WTC11 (cell line): ENCODE data around the gene IL1RAPL1. TPM values are rescaled to one million over a fixed set of nuclear protein-coding genes. Genes with fewer than 3 reads are reported as not detected.

Source experiments
- ATAC-seq: fragments of 200-7000 bp; cut with Tn5 transposase; 2 replicates; pipeline ENCODE4 v1.10.0; 2021; ENCODE audit warnings: mild to moderate bottlenecking, moderate library complexity
- CTCF ChIA-PET: fragments of 300-600 bp; sonication (Branson Sonifier 250); formaldehyde crosslinking; loops from one replicate; lab custom pipeline; 2021; ENCODE audit warnings: antibody characterized with exemption; lab: Charles Lee
- POLR2A ChIA-PET: fragments of 350-600 bp; sonication (Branson Sonifier 250); formaldehyde crosslinking; loops from one replicate; lab custom pipeline; 2021; ENCODE audit warnings: antibody characterized with exemption; lab: Charles Lee
- DNase-seq: peaks from one replicate; pipeline ENCODE4 v3.0.0; 2021; ENCODE audit warnings: low spot score
- H3K27ac Mint-ChIP-seq: 2 replicates; pipeline ENCODE4 v1.8.0; 2021; ENCODE audit warnings: mixed read lengths
- H3K27me3 Mint-ChIP-seq: 2 replicates; pipeline ENCODE4 v1.8.0; 2021; ENCODE audit warnings: low read depth, mild to moderate bottlenecking, moderate library complexity, mixed read lengths
- H3K36me3 Mint-ChIP-seq: 2 replicates; pipeline ENCODE4 v1.8.0; 2021; ENCODE audit warnings: mixed read lengths
- H3K4me1 Mint-ChIP-seq: 2 replicates; pipeline ENCODE4 v1.8.0; 2022; ENCODE audit warnings: mixed read lengths
- H3K4me3 Mint-ChIP-seq: 2 replicates; pipeline ENCODE4 v1.8.0; 2021; ENCODE audit warnings: mild to moderate bottlenecking, moderate library complexity, mixed read lengths
- H3K9me3 Mint-ChIP-seq: 2 replicates; pipeline ENCODE4 v1.8.0; 2021; ENCODE audit warnings: mixed read lengths
- CBFB ChIP-seq: sonication (generic); formaldehyde crosslinking; IDR thresholded peaks from 2 replicates; pipeline ENCODE4 v1.8.1; 2022; ENCODE audit warnings: mild to moderate bottlenecking, low read depth, missing genetic modification reagents
- ESRRA ChIP-seq: sonication (generic); formaldehyde crosslinking; IDR thresholded peaks from 2 replicates; pipeline ENCODE4 v1.8.1; 2022; ENCODE audit warnings: mild to moderate bottlenecking, missing genetic modification reagents, borderline replicate concordance
- FOXJ3 ChIP-seq: sonication (generic); formaldehyde crosslinking; IDR thresholded peaks from 2 replicates; pipeline ENCODE4 v1.9.0; 2021; ENCODE audit warnings: missing genetic modification reagents, mild to moderate bottlenecking, borderline replicate concordance
- HMGA2 ChIP-seq: fragments of 250-450 bp; sonication (Bioruptor Pico); IDR thresholded peaks from 2 replicates; pipeline ENCODE4 v1.4.0; 2021; ENCODE audit warnings: mild to moderate bottlenecking, moderate library complexity
- IRF2 ChIP-seq: sonication (generic); formaldehyde crosslinking; IDR thresholded peaks from 2 replicates; pipeline ENCODE4 v1.8.0; 2022; ENCODE audit warnings: low read depth, missing genetic modification reagents, borderline replicate concordance
- JUN ChIP-seq: sonication (generic); formaldehyde crosslinking; IDR thresholded peaks from 2 replicates; pipeline ENCODE4 v1.8.0; 2023; ENCODE audit warnings: mild to moderate bottlenecking, missing genetic modification reagents
- NFATC4 ChIP-seq: fragments of 250-450 bp; sonication (Bioruptor Pico); IDR thresholded peaks from 2 replicates; pipeline ENCODE4 v1.9.0; 2021; ENCODE audit warnings: mild to moderate bottlenecking
- NR1H2 ChIP-seq: sonication (generic); formaldehyde crosslinking; IDR thresholded peaks from 2 replicates; pipeline ENCODE4 v1.9.0; 2021; ENCODE audit warnings: mild to moderate bottlenecking, moderate library complexity, missing genetic modification reagents
- NR3C1 ChIP-seq: sonication (generic); formaldehyde crosslinking; conservative IDR thresholded peaks from 2 replicates; pipeline ENCODE4 v1.8.1; 2023; ENCODE audit warnings: low read depth, mild to moderate bottlenecking, missing genetic modification reagents
- OVOL2 ChIP-seq: fragments of 250-450 bp; sonication (Bioruptor Pico); IDR thresholded peaks from 2 replicates; pipeline ENCODE4 v1.9.0; 2021; ENCODE audit warnings: mild to moderate bottlenecking, borderline replicate concordance
- RORB ChIP-seq: fragments of 250-450 bp; sonication (Bioruptor Pico); IDR thresholded peaks from 2 replicates; pipeline ENCODE4 v1.9.0; 2021; ENCODE audit warnings: mild to moderate bottlenecking
- SOX15 ChIP-seq: fragments of 250-450 bp; sonication (Bioruptor Pico); IDR thresholded peaks from 2 replicates; pipeline ENCODE4 v1.9.0; 2021; ENCODE audit warnings: mild to moderate bottlenecking
- ZNF138 ChIP-seq: sonication (generic); formaldehyde crosslinking; conservative IDR thresholded peaks from 2 replicates; pipeline ENCODE4 v1.8.1; 2022; ENCODE audit warnings: mild to moderate bottlenecking, moderate library complexity, missing genetic modification reagents
- ZNF232 ChIP-seq: sonication (generic); formaldehyde crosslinking; IDR thresholded peaks from 2 replicates; pipeline ENCODE4 v1.8.0; 2022; ENCODE audit warnings: mild to moderate bottlenecking, missing genetic modification reagents
- ZNF396 ChIP-seq: fragments of 250-450 bp; sonication (Bioruptor Pico); IDR thresholded peaks from 2 replicates; pipeline ENCODE4 v1.8.0; 2021; ENCODE audit warnings: mild to moderate bottlenecking, moderate library complexity, borderline replicate concordance
- ZNF671 ChIP-seq: fragments of 250-450 bp; sonication (Bioruptor Pico); IDR thresholded peaks from 2 replicates; pipeline ENCODE4 v1.8.0; 2021; ENCODE audit warnings: mild to moderate bottlenecking
- total RNA-seq: library from RNA; stranded (reverse); gene quantifications from 3 replicates; pipeline ENCODE4 v1.2.3, GENCODE V29; 2021
- TF ChIP-seq, protein P1 (sequence below): fragments of 250-450 bp; sonication (Bioruptor Pico); IDR thresholded peaks from 2 replicates; pipeline ENCODE4 v1.9.0; 2021; ENCODE audit warnings: mild to moderate bottlenecking, borderline replicate concordance
- TF ChIP-seq, protein P2 (sequence below): sonication (generic); formaldehyde crosslinking; IDR thresholded peaks from 2 replicates; pipeline ENCODE4 v1.8.0; 2023; ENCODE audit warnings: missing genetic modification reagents
- TF ChIP-seq, protein P3 (sequence below): sonication (generic); formaldehyde crosslinking; IDR thresholded peaks from 2 replicates; pipeline ENCODE4 v1.8.0; 2022; ENCODE audit warnings: mild to moderate bottlenecking, missing genetic modification reagents
- TF ChIP-seq, protein P4 (sequence below): fragments of 250-450 bp; sonication (Bioruptor Pico); IDR thresholded peaks from 2 replicates; pipeline ENCODE4 v2.1.2; 2022; ENCODE audit warnings: mild to moderate bottlenecking, moderate library complexity
- TF ChIP-seq, protein P5 (sequence below): fragments of 250-450 bp; sonication (Bioruptor Pico); IDR thresholded peaks from 2 replicates; pipeline ENCODE4 v1.8.0; 2021; ENCODE audit warnings: mild to moderate bottlenecking

IL1RAPL1 gene
- total RNA-seq, 1 experiment from 2014 or later = 0.13 TPM

DNA sequence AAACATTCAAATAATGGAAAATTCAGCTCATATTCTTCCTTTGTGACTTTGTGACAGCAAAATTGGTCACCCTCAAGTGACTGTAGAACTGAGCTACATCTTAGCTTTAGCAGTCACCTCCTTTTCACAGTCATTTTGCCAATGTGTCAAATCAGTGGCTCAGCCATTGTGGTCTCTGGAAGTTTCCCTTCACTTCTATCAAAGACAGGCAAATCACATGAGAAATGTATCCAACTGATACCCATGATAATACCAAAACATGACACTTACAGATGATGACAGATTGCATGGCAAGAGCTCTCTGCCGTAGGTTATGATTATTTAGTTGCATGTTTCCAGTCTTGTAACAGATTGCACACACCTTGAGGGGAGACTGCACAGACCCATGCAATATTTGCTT, 1078.3 kb downstream of the IL1RAPL1 start:
- Mint-ChIP-seq H3K36me3 (no peaks in the 10 kb centered on the region), H3K4me1 (peaks cover 3% of the 10 kb centered on the region; the same call in 1 of the 2 replicates), H3K9me3 (no peaks in the 10 kb centered on the region), H3K27me3 (no peaks in the 10 kb centered on the region)
- CTCF ChIA-PET = no interaction called here
- ATAC-seq (no peak), DNase-seq (no peak)
- TF ChIP-seq NR3C1 (CRISPR knock-in tag) = no peak
- TF ChIP-seq, all 79 proteins: peak for 0
- POLR2A ChIA-PET = no interaction called here
- Mint-ChIP-seq H3K27ac (no peak overlapping the region), H3K4me3 (no peak overlapping the region)

DNA sequence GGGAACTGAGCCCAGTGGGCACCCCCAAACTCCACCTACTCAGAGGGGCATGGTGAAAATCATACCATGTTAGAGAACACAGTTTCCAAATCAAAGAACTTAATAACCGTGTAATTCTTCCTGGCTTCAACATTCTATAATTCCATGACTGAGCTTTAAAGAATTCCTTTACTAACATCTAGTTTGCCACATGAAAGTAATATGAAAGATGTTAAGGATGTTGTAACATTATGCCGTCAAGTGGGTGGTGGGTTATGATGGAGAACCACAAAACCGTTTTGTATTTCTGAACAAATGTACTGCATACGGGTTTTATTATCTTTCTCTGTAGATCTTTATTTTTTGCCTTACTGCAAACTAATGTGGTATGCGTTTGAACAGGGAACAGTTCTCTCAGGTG, 1079.1 kb downstream of the IL1RAPL1 start:
- no peaks in the 10 kb centered on the region for H3K27me3 Mint-ChIP-seq
- no peaks in the 10 kb centered on the region for H3K9me3 Mint-ChIP-seq
- DNase-seq (no peak), ATAC-seq (no peak)
- H3K4me1 Mint-ChIP-seq = peaks cover 3% of the 10 kb centered on the region; the same call in 1 of the 2 replicates
- no peak overlapping the region for H3K4me3 Mint-ChIP-seq
- ChIA-PET CTCF (no interaction called here), POLR2A (no interaction called here)
- no peak overlapping the region for H3K27ac Mint-ChIP-seq
- TF ChIP-seq, protein P1, sequence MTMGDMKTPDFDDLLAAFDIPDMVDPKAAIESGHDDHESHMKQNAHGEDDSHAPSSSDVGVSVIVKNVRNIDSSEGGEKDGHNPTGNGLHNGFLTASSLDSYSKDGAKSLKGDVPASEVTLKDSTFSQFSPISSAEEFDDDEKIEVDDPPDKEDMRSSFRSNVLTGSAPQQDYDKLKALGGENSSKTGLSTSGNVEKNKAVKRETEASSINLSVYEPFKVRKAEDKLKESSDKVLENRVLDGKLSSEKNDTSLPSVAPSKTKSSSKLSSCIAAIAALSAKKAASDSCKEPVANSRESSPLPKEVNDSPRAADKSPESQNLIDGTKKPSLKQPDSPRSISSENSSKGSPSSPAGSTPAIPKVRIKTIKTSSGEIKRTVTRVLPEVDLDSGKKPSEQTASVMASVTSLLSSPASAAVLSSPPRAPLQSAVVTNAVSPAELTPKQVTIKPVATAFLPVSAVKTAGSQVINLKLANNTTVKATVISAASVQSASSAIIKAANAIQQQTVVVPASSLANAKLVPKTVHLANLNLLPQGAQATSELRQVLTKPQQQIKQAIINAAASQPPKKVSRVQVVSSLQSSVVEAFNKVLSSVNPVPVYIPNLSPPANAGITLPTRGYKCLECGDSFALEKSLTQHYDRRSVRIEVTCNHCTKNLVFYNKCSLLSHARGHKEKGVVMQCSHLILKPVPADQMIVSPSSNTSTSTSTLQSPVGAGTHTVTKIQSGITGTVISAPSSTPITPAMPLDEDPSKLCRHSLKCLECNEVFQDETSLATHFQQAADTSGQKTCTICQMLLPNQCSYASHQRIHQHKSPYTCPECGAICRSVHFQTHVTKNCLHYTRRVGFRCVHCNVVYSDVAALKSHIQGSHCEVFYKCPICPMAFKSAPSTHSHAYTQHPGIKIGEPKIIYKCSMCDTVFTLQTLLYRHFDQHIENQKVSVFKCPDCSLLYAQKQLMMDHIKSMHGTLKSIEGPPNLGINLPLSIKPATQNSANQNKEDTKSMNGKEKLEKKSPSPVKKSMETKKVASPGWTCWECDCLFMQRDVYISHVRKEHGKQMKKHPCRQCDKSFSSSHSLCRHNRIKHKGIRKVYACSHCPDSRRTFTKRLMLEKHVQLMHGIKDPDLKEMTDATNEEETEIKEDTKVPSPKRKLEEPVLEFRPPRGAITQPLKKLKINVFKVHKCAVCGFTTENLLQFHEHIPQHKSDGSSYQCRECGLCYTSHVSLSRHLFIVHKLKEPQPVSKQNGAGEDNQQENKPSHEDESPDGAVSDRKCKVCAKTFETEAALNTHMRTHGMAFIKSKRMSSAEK (CRISPR knock-in tag) = no peak
- TF ChIP-seq, protein P2, sequence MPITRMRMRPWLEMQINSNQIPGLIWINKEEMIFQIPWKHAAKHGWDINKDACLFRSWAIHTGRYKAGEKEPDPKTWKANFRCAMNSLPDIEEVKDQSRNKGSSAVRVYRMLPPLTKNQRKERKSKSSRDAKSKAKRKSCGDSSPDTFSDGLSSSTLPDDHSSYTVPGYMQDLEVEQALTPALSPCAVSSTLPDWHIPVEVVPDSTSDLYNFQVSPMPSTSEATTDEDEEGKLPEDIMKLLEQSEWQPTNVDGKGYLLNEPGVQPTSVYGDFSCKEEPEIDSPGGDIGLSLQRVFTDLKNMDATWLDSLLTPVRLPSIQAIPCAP (CRISPR knock-in tag) = no peak
- no peak for TF ChIP-seq RORB
- TF ChIP-seq, all 79 proteins: peak for 0
- H3K36me3 Mint-ChIP-seq = no peaks in the 10 kb centered on the region

DNA sequence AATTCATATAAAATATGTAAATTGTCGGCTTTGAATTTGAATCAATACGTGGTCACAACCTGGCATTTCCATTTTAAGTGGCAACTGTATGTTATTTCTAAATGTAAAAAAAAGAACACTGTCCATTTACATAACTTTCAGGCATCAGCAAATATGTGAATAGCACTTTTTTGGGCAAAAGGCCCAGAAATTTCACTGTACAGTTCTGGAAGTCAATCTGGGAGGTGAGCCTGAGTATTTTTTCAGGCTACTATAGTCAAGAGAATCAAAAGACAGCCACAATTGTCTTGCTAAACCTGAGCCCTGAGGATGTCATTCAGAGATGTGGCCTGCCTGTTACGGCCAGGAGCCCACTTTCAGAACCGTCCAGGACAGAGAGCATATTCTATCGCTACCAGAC, 1084.2 kb downstream of the IL1RAPL1 start:
- Mint-ChIP-seq H3K27ac (no peak overlapping the region), H3K4me3 (no peak overlapping the region), H3K9me3 (no peaks in the 10 kb centered on the region), H3K36me3 (no peaks in the 10 kb centered on the region), H3K4me1 (no peaks in the 10 kb centered on the region), H3K27me3 (no peaks in the 10 kb centered on the region)
- no peak for ATAC-seq
- ChIA-PET POLR2A (no interaction called here), CTCF (no interaction called here)
- no peak for DNase-seq
- TF ChIP-seq ESRRA (CRISPR knock-in tag) = no peak
- TF ChIP-seq, protein P3, sequence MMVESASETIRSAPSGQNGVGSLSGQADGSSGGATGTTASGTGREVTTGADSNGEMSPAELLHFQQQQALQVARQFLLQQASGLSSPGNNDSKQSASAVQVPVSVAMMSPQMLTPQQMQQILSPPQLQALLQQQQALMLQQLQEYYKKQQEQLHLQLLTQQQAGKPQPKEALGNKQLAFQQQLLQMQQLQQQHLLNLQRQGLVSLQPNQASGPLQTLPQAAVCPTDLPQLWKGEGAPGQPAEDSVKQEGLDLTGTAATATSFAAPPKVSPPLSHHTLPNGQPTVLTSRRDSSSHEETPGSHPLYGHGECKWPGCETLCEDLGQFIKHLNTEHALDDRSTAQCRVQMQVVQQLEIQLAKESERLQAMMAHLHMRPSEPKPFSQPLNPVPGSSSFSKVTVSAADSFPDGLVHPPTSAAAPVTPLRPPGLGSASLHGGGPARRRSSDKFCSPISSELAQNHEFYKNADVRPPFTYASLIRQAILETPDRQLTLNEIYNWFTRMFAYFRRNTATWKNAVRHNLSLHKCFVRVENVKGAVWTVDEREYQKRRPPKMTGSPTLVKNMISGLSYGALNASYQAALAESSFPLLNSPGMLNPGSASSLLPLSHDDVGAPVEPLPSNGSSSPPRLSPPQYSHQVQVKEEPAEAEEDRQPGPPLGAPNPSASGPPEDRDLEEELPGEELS (CRISPR knock-in tag) = no peak
- TF ChIP-seq CBFB = no peak
- no peak for TF ChIP-seq ZNF138 (CRISPR knock-in tag)
- no peak for TF ChIP-seq FOXJ3
- TF ChIP-seq NFATC4 (CRISPR knock-in tag) = no peak
- TF ChIP-seq, protein P4, sequence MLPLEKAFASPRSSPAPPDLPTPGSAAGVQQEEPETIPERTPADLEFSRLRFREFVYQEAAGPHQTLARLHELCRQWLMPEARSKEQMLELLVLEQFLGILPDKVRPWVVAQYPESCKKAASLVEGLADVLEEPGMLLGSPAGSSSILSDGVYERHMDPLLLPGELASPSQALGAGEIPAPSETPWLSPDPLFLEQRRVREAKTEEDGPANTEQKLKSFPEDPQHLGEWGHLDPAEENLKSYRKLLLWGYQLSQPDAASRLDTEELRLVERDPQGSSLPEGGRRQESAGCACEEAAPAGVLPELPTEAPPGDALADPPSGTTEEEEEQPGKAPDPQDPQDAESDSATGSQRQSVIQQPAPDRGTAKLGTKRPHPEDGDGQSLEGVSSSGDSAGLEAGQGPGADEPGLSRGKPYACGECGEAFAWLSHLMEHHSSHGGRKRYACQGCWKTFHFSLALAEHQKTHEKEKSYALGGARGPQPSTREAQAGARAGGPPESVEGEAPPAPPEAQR (CRISPR knock-in tag) = no peak

DNA sequence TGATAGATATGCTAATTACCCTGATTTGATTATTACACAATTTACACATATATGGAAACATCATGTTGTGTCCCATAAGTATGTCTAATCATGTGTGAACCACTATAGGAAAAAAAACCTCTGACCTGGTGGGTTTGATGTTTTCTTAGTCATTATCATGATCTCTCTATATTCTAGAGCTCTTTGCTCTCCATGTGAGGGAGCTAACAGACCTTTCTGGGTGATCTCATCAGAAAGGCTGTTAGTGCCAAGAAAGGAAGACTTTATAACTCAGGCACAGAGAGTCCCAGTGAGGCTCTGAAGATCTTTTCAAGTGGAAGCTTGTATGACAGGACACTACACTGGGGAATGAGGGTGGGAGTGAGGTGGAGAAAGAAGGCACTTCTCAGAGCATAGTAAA, 1100.4 kb downstream of the IL1RAPL1 start:
- DNase-seq (no peak), ATAC-seq (no peak)
- H3K4me1 Mint-ChIP-seq = peaks cover 5% of the 10 kb centered on the region; the same call in 1 of the 2 replicates
- H3K27me3 Mint-ChIP-seq = no peaks in the 10 kb centered on the region
- no peaks in the 10 kb centered on the region for H3K9me3 Mint-ChIP-seq
- CTCF ChIA-PET = no interaction called here
- H3K4me3 Mint-ChIP-seq = no peak overlapping the region
- H3K36me3 Mint-ChIP-seq = no peaks in the 10 kb centered on the region
- H3K27ac Mint-ChIP-seq = no peak overlapping the region
- POLR2A ChIA-PET = no interaction called here
- TF ChIP-seq, protein P5, sequence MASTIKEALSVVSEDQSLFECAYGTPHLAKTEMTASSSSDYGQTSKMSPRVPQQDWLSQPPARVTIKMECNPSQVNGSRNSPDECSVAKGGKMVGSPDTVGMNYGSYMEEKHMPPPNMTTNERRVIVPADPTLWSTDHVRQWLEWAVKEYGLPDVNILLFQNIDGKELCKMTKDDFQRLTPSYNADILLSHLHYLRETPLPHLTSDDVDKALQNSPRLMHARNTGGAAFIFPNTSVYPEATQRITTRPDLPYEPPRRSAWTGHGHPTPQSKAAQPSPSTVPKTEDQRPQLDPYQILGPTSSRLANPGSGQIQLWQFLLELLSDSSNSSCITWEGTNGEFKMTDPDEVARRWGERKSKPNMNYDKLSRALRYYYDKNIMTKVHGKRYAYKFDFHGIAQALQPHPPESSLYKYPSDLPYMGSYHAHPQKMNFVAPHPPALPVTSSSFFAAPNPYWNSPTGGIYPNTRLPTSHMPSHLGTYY (CRISPR knock-in tag) = no peak
- no peak for TF ChIP-seq ZNF671 (CRISPR knock-in tag)
- no peak for TF ChIP-seq ZNF396
- no peak for TF ChIP-seq HMGA2
- TF ChIP-seq SOX15 (CRISPR knock-in tag) = no peak
- no peak for TF ChIP-seq NR3C1 (CRISPR knock-in tag)
- no peak for TF ChIP-seq OVOL2 (CRISPR knock-in tag)
- no peak for TF ChIP-seq ZNF232
- no peak for TF ChIP-seq JUN
- TF ChIP-seq NR1H2 (CRISPR knock-in tag) = no peak
- no peak for TF ChIP-seq IRF2 (CRISPR knock-in tag)
